A549 (cell line): ENCODE measurements around the gene ZNF385D. TPM values are rescaled to one million over a fixed set of nuclear protein-coding genes. Genes with fewer than 3 reads are reported as not detected.

Experiments used
- ATAC-seq, 2 experiments: fragments of 200-7000 bp in 1 of 2; fragments of >200 bp in 1 of 2; cut with Nextera tagmentation in 1 of 2; cut with Tn5 transposase in 1 of 2; 3 replicates each; pipeline versions ENCODE4 v1.8.0 to v1.9.1; 2018 to 2020; ENCODE audit warnings: mild to moderate bottlenecking in 1 of 2, moderate library complexity in 1 of 2
- CTCF ChIA-PET: fragments of 300-600 bp; sonication (Branson Sonifier 250); formaldehyde crosslinking; extraction: SDS; loops from one replicate; lab custom pipeline; 2021; ENCODE audit warnings: antibody characterized with exemption, inconsistent platforms; lab: Yijun Ruan, JAX
- POLR2A ChIA-PET: fragments of 350-600 bp; formaldehyde crosslinking; extraction: SDS; loops from one replicate; lab custom pipeline; 2021; ENCODE audit warnings: antibody characterized with exemption, inconsistent platforms; lab: Yijun Ruan, JAX
- DNase-seq, 2 experiments: peaks; one replicate each; pipeline versions ENCODE4 v3.0.0 to v3.0.0-alpha.2; 2011 to 2016; ENCODE audit warnings: low read depth in 1 of 2, low spot score in 1 of 2
- FAIRE-seq: peaks from 2 replicates; lab custom pipeline; 2011; peaks lifted over from hg19 to GRCh38; lab: Jason Lieb, UNC
- H3K27ac ChIP-seq, 2 experiments: fragments of >200 bp; sonication (Bioruptor Twin); formaldehyde crosslinking; 3 replicates each; pipeline ENCODE4 v1.5.1; 2016 to 2017
- H3K4me1 ChIP-seq: fragments of >200 bp; sonication (Bioruptor Twin); formaldehyde crosslinking; 3 replicates; pipeline ENCODE4 v1.6.1; 2016
- H3K4me2 ChIP-seq: fragments of >200 bp; sonication (Bioruptor Twin); formaldehyde crosslinking; 3 replicates; pipeline ENCODE4 v1.6.1; 2016
- H3K4me3 ChIP-seq: fragments of >200 bp; sonication (Bioruptor Twin); formaldehyde crosslinking; 3 replicates; pipeline ENCODE4 v1.5.1; 2016
- H3K9me3 ChIP-seq: fragments of >200 bp; sonication (Bioruptor Twin); formaldehyde crosslinking; 3 replicates; pipeline ENCODE4 v1.6.1; 2016
- BCL3 ChIP-seq: fragments of >200 bp; sonication (Bioruptor Twin); formaldehyde crosslinking; IDR thresholded peaks from 3 replicates; pipeline ENCODE4 v1.6.1; 2016
- CBX2 ChIP-seq: fragments of 200-600 bp; sonication (generic); IDR thresholded peaks from 2 replicates; pipeline ENCODE4 v1.6.1; 2016; ENCODE audit warnings: low read depth, mild to moderate bottlenecking, borderline replicate concordance
- CEBPB ChIP-seq, 2 experiments: fragments of >200 bp in 1 of 2; sonication (Bioruptor Twin) in 1 of 2; formaldehyde crosslinking in 1 of 2; IDR thresholded peaks; 2 replicates each; pipeline ENCODE4 v1.6.1; 2012 to 2016
- CHD2 ChIP-seq: fragments of 150-350 bp; IDR thresholded peaks from 2 replicates; pipeline ENCODE4 v1.6.1; 2014; ENCODE audit warnings: low read length; ENCODE audit not compliant: partially characterized antibody
- EHMT2 ChIP-seq: fragments of 200-600 bp; sonication (generic); IDR thresholded peaks from 2 replicates; pipeline ENCODE4 v1.6.1; 2016; ENCODE audit warnings: antibody characterized with exemption, low read depth, mild to moderate bottlenecking, moderate library complexity
- ELK1 ChIP-seq: fragments of 150-350 bp; IDR thresholded peaks from 2 replicates; pipeline ENCODE4 v1.6.1; 2014; ENCODE audit warnings: low read depth, mild to moderate bottlenecking, low read length
- FOXS1 ChIP-seq: fragments of 250-450 bp; sonication (Bioruptor Pico); IDR thresholded peaks from 2 replicates; pipeline ENCODE4 v1.5.0; 2020; ENCODE audit warnings: mild to moderate bottlenecking, moderate library complexity
- GATA3 ChIP-seq: IDR thresholded peaks from 2 replicates; pipeline ENCODE4 v1.6.1; 2012; ENCODE audit warnings: borderline replicate concordance
- HDAC2 ChIP-seq: fragments of 200-600 bp; sonication (generic); IDR thresholded peaks from 2 replicates; pipeline ENCODE4 v1.6.1; 2016
- HOXA7 ChIP-seq: fragments of 250-450 bp; sonication (Bioruptor Pico); IDR thresholded peaks from 2 replicates; pipeline ENCODE4 v1.5.0; 2020; ENCODE audit warnings: mild to moderate bottlenecking, moderate library complexity
- HOXB13 ChIP-seq: fragments of 250-450 bp; sonication (Bioruptor Pico); IDR thresholded peaks from 2 replicates; pipeline ENCODE4 v1.5.0; 2020; ENCODE audit warnings: low read depth, mild to moderate bottlenecking, moderate library complexity
- HOXB5 ChIP-seq: fragments of 250-450 bp; sonication (Bioruptor Pico); IDR thresholded peaks from 2 replicates; pipeline ENCODE4 v1.5.0; 2020; ENCODE audit warnings: mild to moderate bottlenecking, moderate library complexity
- JUNB ChIP-seq: fragments of >200 bp; sonication (Bioruptor Twin); formaldehyde crosslinking; IDR thresholded peaks from 2 replicates; pipeline ENCODE4 v1.6.1; 2016
- KDM5A ChIP-seq: fragments of 200-600 bp; sonication (generic); IDR thresholded peaks from 2 replicates; pipeline ENCODE4 v1.6.1; 2016; ENCODE audit warnings: antibody characterized with exemption, mild to moderate bottlenecking
- MYC ChIP-seq: IDR thresholded peaks from 2 replicates; pipeline ENCODE4 v1.6.1; 2012; ENCODE audit warnings: mild to moderate bottlenecking, inconsistent platforms, low read length, improper control_type of control experiment, borderline replicate concordance
- POLR2AphosphoS2 ChIP-seq: conservative IDR thresholded peaks from 2 replicates; pipeline ENCODE4 v1.6.1; 2012; ENCODE audit warnings: low read length, improper control_type of control experiment, inconsistent platforms
- RARB ChIP-seq: fragments of 250-450 bp; sonication (Bioruptor Pico); IDR thresholded peaks from 2 replicates; pipeline ENCODE4 v1.8.0; 2021; ENCODE audit warnings: mild to moderate bottlenecking, moderate library complexity
- REST ChIP-seq: fragments of 200-600 bp; sonication (generic); IDR thresholded peaks from 2 replicates; pipeline ENCODE4 v1.6.1; 2016; ENCODE audit warnings: antibody characterized with exemption, mild to moderate bottlenecking, moderate library complexity
- RNF2 ChIP-seq: fragments of 200-600 bp; sonication (generic); IDR thresholded peaks from 2 replicates; pipeline ENCODE4 v1.6.1; 2016; ENCODE audit warnings: low read depth, mild to moderate bottlenecking, antibody characterized with exemption, moderate library complexity, borderline replicate concordance
- TFCP2L1 ChIP-seq: fragments of 250-450 bp; sonication (Bioruptor Pico); IDR thresholded peaks from 2 replicates; pipeline ENCODE4 v1.5.0; 2021; ENCODE audit warnings: mild to moderate bottlenecking
- TP53 ChIP-seq: fragments of 250-450 bp; sonication (Bioruptor Pico); IDR thresholded peaks from 2 replicates; pipeline ENCODE4 v1.5.0; 2021; ENCODE audit warnings: mild to moderate bottlenecking, moderate library complexity
- ZNF302 ChIP-seq: fragments of 250-450 bp; sonication (Bioruptor Pico); IDR thresholded peaks from 2 replicates; pipeline ENCODE4 v1.9.0; 2021; ENCODE audit warnings: inconsistent platforms, mild to moderate bottlenecking, moderate library complexity
- WGBS: methylation state at CpG from one replicate; pipeline ENCODE4 v1.1.6; 2017; ENCODE audit errors: missing lambda C conversion rate; 5-methylcytosine and 5-hydroxymethylcytosine counted together
- polyA plus RNA-seq, 4 experiments: library from polyadenylated mRNA; depleted of rRNA in 3 of 4; stranded (reverse); fragments of >200 nt; fragmentation: RNase III in 1 of 4; extraction: RNeasy Plus Mini Kit Qiagen cat#74134 plus additional on column Dnase treatment in 1 of 4; gene quantifications; 2 replicates in 3 of 4; 3 replicates in 1 of 4; pipeline ENCODE4 v1.2.3, GENCODE V29; 2011 to 2017
- TF ChIP-seq, protein P1 (sequence below): fragments of 450-650 bp; IDR thresholded peaks from 2 replicates; pipeline ENCODE4 v1.6.1; 2014; ENCODE audit warnings: antibody characterized with exemption
- TF ChIP-seq, protein P2 (sequence below): IDR thresholded peaks from 2 replicates; pipeline ENCODE4 v1.6.1; 2012; ENCODE audit warnings: low read depth, borderline replicate concordance
- TF ChIP-seq, protein P3 (sequence below): IDR thresholded peaks from 2 replicates; pipeline ENCODE4 v1.6.1; 2012

Gene ZNF385D
- polyA plus RNA-seq, 2 of the 4 experiments (the other 2 are of a cell fraction) = not detected

DNA sequence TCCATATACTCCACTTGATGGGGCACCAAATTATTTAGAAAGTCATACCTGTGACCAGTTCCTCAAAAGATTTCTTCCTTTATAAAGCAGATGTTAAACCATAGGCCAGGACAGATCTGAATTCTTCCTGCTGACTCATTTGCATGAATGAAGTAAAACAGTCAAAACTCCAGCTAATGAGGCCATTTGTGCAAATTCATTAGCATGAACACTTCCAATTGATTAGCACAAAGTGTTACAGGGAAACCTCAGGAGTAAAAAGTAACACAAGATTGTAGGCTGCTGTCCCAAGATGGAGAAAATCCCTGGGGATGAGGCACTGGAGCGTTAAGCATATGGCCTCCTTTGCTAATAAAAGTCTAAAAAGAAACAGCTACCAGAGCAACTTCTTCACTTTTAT is 149.8 kb downstream of the ZNF385D start:
- no peak overlapping the region for H3K4me3 ChIP-seq
- no peak for DNase-seq
- no peaks in the 10 kb centered on the region for H3K9me3 ChIP-seq
- no peaks in the 10 kb centered on the region for H3K4me1 ChIP-seq
- TF ChIP-seq POLR2AphosphoS2 = no peak
- no peak for TF ChIP-seq HOXB5 (CRISPR knock-in tag)
- TF ChIP-seq GATA3 = no peak
- no peak for TF ChIP-seq JUNB
- TF ChIP-seq HDAC2 = no peak
- TF ChIP-seq ZNF302 = no peak
- TF ChIP-seq, protein P1, sequence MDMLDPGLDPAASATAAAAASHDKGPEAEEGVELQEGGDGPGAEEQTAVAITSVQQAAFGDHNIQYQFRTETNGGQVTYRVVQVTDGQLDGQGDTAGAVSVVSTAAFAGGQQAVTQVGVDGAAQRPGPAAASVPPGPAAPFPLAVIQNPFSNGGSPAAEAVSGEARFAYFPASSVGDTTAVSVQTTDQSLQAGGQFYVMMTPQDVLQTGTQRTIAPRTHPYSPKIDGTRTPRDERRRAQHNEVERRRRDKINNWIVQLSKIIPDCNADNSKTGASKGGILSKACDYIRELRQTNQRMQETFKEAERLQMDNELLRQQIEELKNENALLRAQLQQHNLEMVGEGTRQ = no peak
- TF ChIP-seq FOXS1 (CRISPR knock-in tag) = no peak
- TF ChIP-seq, protein P2, sequence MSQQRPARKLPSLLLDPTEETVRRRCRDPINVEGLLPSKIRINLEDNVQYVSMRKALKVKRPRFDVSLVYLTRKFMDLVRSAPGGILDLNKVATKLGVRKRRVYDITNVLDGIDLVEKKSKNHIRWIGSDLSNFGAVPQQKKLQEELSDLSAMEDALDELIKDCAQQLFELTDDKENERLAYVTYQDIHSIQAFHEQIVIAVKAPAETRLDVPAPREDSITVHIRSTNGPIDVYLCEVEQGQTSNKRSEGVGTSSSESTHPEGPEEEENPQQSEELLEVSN = no peak
- TF ChIP-seq HOXA7 (CRISPR knock-in tag) = no peak
- no peak for TF ChIP-seq MYC
- TF ChIP-seq RARB (CRISPR knock-in tag) = no peak
- TF ChIP-seq, protein P3, sequence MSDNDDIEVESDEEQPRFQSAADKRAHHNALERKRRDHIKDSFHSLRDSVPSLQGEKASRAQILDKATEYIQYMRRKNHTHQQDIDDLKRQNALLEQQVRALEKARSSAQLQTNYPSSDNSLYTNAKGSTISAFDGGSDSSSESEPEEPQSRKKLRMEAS = no peak
- no peak for TF ChIP-seq ELK1
- no peak for TF ChIP-seq CEBPB (IDR thresholded peaks at IDR 0.05)
- TF ChIP-seq TFCP2L1 (CRISPR knock-in tag) = no peak
- no peak for TF ChIP-seq REST
- no peak for TF ChIP-seq KDM5A
- TF ChIP-seq BCL3 = no peak
- no peak for TF ChIP-seq TP53
- no peak overlapping the region for H3K27ac ChIP-seq
- no peak for ATAC-seq
- ChIA-PET POLR2A (no interaction called here), CTCF (no interaction called here)
- no peak for FAIRE-seq
- no peak overlapping the region for H3K4me2 ChIP-seq
- WGBS = 12% methylated on average over 1 of the region's 1 CpG

DNA sequence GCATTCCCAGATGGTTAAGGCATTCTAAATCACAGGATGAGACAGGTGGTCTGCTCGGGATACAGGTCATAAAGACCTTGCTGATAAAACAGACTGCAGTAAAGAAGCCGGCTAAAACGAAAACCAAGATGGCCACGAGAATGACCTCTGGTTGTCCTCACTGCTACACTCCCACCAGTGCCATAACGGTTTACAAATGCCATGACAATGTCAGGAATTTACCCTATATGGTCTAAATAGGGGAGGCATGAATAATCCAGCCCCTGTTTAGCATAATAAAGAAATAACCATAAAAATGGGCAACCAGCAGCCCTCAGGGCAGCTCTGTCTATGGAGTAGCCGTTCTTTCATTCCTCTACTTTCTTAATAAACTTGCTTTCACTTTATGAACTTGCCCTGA is 151.1 kb downstream of the ZNF385D start:
- H3K27ac ChIP-seq = no peak overlapping the region
- H3K4me1 ChIP-seq = no peaks in the 10 kb centered on the region
- H3K4me2 ChIP-seq = no peak overlapping the region
- DNase-seq (no peak), FAIRE-seq (no peak), ATAC-seq (no peak)
- H3K4me3 ChIP-seq = no peak overlapping the region
- 14% methylated on average over 6 of the region's 6 CpGs for WGBS
- POLR2A ChIA-PET = no interaction called here
- CTCF ChIA-PET = interaction anchor here (1.2 kb wide), 1 partner anchor 108 kb away, joined by 3 read pairs; no protein-coding TSS in a partner anchor
- no peaks in the 10 kb centered on the region for H3K9me3 ChIP-seq
- TF ChIP-seq TP53 (no peak), EHMT2 (no peak), RNF2 (no peak), GATA3 (no peak), CBX2 (no peak), CHD2 (no peak), HOXB13 (CRISPR knock-in tag) (no peak)
- TF ChIP-seq, protein P3 = no peak
